Panc1 (cell line): ENCODE measurements around the gene GALNT11.

ENCODE experiments used
- CTCF ChIP-seq: fragments of 450-650 bp; IDR thresholded peaks from 2 replicates; pipeline ENCODE4 v1.5.1; 2017; ENCODE audit warnings: mild to moderate bottlenecking
- POLR2AphosphoS5 ChIP-seq: IDR thresholded peaks from 2 replicates; pipeline ENCODE4 v1.6.1; 2012; ENCODE audit warnings: mild to moderate bottlenecking, low read depth, low read length, moderate library complexity
- TCF7L2 ChIP-seq: IDR thresholded peaks from 2 replicates; pipeline ENCODE4 v1.6.1; 2011; ENCODE audit warnings: mild to moderate bottlenecking, low read depth, low read length, inconsistent platforms

- TF ChIP-seq CTCF (no peak), POLR2AphosphoS5 (no peak), TCF7L2 (no peak)
Observed at GRCh38 chr7:152050547-152050971, 25.1 kb downstream of the GALNT11 start.
